Tongue (tissue), 2 donors: ENCODE results near the gene KIF5B. TPM values are rescaled to one million over a fixed set of nuclear protein-coding genes. Genes with fewer than 3 reads are reported as not detected.
"Not testable (repeated sequence)": the region's sequence is repeated elsewhere in the genome, so short reads cannot be mapped to it uniquely, and the experiment has no call there.

Source experiments
- DNase-seq: peaks from one replicate; pipeline ENCODE4 v3.0.0-alpha.2; 2015
- total RNA-seq: library from RNA; depleted of rRNA; stranded (reverse); fragments of >200 nt; gene quantifications from one replicate; pipeline ENCODE4 v1.2.3, GENCODE V29; 2014

Gene KIF5B
- total RNA-seq, 1 donor from 2014 or later: 164 TPM

DNA sequence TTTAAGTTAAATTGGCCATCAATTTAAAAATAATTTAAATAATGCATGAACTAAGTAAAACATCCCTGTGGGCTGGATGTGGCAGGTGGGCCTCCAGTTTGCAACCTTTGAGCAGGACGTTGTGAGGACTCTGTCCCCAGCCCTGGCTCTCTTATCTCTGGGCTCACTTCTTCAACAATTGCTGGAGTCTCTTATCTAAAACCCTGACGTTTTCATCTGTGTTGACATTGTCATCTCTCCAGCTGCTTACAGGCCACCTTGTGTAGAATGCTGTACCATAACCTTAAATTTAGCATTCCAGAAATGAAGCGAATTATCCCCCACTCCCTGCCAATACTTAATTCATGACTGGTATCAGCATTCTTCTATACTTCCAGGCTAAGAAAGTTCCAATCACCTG is 3.2 kb upstream of the KIF5B start:
- DNase-seq: no peak

DNA sequence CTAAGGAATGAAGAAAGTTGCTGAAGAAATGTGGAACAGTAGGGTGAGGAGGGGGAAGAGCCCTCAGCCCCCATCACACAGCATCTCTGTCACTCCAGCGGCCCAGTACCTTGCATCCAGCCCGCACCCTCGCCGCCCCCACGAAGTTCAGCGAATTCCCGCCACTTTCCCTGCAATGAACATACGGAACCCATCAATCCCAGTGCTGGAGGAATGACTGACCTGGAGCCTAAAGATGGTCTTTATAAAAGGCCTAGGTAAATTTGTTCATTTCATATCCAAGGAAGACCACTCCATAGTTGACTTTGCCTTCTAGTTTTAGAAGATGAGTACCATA is 779 bp upstream of the KIF5B start:
- no peak for DNase-seq

DNA sequence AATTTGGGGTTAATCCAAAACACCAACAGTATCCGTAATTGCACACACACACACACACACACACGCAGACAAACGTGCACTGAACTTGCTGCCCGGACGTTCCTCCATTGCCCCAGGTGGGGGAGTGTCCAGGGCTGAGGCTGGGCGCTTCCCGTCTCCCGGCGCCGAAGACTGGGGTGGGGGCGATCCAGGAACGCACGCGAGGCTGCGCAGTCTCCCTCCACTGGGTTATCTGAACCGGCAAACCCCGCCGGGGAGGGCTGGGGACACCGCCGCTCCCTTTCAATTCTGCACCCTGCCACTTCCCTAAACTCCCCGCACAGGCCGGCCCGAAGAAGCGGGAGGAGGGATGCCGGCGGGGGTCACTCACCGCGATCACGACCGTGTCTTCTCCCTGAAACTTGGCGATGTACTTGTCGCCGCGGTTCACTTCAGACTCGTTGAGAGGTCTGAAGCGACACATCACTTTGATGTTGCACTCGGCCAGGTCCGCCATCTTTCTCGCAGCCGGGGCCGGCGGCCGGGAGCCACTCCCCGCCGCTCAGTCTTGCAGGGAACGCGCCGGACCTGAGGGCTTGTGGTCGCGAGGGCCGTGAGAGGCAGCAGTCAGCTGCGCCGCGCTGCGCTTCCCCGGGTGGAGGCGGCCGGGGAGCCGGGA is 618 bp downstream of the KIF5B start:
- DNase-seq: peak; percentile 86

DNA sequence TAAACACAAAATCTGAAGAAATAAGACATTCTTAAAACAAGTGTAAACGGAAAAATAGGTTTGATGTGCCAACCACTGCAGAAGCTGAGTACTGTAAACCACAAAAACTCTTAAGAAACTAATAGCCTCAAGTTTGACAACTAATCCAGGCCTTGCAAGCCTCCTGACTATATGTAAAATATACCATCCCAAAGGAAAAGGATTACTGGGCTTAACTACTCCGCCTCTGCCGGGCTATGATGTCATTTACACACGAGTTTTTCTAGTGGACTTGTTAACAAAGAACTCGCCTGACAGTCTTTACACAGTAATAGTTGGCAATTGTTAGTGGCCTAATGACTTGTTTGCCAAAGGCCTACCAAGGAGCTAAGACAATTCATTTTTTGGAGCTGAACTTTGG is 2.1 kb downstream of the KIF5B start:
- peak; percentile 70 for DNase-seq

DNA sequence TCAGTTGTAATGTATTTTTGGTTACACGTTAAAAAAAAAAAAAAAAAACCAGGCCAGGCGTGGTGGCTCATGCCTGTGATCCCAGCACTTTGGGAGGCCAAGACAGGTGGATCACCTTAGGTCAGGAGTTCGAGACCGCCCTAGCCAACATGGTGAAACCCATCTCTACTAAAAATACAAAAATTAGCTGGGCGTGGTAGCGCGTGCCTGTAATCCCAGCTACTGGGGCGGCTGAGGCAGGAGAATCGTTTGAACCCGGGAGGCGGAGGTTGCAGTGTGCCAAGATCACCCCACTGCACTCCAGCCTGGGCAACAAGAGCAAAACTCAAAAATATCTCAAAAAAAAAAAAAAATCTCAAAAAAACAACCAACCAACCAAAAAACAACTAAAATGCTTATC is 2.8 kb downstream of the KIF5B start:
- not testable (repeated sequence) for DNase-seq

DNA sequence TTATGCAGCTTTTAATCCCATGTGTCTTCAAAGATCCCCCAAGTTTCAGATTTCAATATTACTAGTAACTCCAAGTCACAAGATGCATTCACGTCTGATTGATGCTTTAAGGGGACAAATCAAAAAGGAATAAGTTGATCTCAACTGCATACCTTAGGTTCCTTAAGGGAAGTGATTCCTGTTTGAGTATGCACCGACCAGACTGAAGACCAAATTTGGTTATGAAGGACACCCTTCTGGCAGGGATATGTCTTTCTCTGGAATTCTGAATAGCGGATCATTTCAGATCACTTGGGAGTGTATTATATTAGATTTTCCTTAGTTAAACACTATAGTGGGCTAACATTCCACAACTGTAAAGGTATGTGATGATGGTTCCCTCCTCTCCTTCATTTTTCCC is 4.3 kb downstream of the KIF5B start:
- no peak for DNase-seq

DNA sequence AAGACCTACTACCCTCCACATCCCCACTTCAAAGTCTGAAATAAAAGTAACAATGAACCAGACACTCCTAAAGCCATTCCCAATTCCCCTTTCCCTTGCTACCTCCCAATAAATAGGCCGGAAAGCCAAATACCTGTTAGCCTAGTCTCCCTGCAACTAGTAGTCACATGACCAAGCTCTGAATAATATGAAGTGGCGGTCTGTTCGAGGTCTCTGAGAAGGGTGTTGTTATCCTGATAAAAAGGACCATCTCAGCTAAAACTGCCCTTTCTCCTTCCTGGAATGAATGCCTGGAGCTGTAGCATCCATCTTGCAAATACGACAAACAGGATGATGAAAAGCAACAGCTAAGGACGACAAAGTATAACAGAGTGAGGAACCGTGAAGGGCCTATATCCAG is 6.0 kb downstream of the KIF5B start:
- no peak for DNase-seq

DNA sequence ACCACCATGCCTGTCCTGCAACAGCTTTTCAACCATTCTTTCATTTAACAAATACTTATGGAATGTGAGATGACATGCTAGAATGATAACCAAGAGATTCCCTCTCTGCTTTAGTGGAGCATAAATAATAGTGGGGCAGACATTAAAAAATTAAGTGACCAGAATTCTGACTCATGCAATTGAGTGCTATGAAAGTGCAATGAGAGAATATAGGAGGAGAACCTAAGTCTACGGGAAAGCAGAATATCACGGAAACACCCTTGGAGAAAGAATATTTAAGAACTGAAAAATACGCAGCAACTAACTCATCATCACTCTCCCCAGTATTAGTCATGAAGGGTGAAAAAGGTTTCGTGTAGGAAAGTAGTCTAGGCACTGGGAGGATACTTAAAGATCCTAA is 7.1 kb downstream of the KIF5B start:
- no peak for DNase-seq

DNA sequence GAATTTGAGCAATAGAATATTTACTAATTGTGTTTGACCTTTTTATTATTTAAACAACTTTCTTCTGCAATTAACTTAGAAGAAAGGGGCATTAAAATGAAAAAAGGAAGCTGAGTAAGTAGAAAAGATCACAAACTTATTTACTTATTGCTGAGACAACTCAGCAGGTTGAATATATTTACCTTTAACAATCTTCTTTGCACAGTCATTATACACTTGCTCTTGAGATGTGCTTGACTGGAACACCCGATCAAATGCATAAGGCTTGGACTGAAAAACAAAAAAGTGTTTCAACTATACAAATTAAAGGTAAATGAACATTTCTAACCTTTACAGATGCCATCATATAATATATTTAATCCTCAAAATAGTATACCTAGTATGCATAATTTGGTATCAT is 7.9 kb downstream of the KIF5B start:
- DNase-seq: no peak

DNA sequence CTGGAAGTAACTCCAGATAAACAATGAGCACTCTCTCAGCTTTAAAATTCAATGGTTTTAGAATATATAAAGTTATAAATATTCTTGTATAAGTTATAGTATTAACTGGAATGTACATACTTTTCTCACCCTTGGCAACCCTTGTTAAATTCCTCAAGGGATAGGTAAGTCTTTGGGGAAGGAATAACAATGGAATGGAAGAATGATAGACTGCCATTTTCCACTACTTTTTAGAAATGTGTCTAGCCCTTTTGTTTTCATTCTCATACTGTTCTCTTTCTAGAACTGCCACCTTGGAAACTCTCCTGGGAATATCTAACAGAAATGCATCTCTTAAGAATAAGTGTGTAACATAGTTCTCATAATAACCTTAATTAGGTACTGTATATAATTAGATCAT is 8.3 kb downstream of the KIF5B start:
- DNase-seq: no peak

DNA sequence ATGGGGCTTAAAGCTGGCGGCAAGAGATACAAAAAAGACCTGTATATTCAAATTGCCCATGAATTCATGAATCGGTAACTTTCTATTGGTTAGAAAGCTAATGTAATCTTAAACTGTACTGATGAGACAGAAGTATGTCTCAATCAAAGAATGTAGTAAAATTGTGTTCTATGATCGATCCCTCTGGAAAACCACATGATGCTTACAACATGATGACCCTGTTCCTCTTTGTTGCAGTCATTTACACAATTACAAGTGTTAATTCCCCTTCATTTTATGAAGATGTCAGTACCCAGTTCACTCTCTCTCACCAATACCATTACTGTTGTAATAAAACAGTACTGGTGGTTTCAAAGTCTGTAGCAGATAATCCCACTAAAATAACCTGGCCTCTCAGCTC is 10.1 kb downstream of the KIF5B start:
- no peak for DNase-seq

DNA sequence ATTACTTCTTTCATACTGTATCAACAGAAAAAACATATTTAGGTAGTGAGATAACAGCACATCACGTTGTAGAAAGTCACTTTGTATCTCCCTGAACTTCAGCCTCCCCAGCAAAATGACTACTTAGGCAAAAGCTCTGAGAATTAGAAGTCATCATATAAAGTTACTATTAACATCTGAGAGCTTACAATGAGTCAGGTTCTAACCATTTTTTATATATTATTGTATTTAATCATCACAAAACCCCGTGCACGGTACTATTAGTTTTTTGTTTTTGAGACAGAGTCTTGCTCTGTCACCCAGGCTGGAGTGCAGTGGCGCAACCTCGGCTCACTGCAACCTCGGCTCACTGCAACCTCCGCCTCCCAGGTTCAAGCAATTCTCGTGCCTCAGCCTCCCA is 13.5 kb downstream of the KIF5B start:
- DNase-seq: not testable (repeated sequence)

DNA sequence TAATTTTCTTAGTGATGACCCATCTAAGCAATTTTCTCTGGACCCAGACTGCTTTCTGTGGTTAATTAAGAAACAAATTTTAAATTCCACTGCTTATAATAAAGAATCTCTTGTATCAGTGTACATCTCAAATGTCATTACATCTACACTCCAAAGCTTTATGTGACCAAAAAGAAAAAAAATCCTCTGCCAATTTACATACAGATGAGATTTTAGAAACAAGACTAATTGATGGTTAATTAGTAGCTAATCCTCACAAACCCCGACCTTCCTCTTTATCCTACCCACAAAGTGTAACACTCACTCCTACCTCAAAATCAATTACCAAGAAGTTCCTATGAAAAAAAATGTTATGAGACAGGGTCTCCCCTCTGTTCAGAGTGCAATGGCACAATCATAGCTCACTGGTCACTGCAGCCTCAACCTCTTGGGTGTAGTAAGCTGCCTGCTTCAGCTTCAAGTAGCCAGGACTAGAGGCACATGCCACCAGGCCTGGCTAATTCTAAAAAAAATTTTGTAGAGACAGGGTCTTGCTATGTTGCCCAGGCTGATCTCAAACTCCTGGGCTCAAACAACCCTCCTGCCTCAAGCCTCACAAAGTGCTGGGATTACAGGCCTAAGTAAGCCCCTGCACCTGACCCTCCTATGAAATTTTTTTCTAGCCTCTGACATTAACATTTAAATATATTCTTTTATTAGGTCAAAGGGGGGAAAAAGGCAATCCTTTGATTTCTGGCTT is 14.8 kb downstream of the KIF5B start:
- DNase-seq: no peak

DNA sequence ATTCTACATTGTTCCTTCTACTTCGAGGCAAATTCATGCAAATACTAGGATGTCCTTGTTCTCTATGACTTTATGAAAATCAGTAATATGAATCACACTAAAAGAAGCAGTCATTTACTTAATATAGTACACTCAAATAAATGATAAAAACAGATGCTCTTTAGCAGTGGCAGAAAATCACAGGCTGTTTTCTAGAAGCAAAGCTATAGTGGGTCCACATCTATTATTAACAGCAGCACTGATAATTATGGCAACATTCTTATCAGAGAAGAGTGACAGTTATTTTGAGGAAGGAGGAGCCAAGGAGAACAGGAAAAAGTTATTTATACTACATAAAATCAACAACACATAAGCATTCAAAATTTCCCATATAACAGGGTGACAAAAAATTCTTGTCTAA is 16.5 kb downstream of the KIF5B start:
- DNase-seq: no peak

DNA sequence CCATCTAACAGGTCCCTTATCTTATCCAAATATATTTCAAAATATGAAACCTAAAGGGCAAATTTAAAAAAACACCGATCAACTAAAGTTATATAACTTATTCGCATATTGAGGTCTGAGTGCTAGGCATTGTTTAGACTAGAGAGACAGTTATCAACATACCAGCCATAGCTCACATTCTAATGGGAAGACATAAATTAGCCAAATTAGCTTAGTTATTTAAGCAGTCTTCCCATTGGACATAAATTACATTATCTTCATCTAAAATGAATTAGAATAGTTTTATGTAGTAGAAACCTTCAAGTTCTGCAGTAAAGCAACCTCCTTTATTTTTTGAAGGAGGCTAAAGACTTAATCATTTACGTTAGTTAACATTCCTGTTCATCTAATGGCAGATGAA is 17.4 kb downstream of the KIF5B start:
- DNase-seq: no peak

DNA sequence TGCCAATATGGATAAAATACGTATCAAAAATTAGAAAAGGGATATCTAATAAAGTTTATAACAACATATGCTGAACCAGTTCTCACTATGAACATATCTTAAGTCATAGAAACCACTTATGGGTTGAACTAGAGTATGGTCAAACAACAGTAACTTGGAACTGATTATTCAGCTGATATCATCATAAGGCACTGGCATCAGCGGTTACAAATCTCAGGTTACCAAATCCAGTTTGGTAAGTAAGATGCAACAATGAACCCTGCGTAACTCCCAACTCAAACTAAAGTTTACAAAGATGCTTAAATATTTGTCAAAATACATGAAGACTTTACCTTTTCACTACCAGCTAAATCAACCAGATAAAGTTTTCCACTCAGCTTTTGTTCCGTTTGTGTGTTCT is 19.3 kb downstream of the KIF5B start:
- no peak for DNase-seq

DNA sequence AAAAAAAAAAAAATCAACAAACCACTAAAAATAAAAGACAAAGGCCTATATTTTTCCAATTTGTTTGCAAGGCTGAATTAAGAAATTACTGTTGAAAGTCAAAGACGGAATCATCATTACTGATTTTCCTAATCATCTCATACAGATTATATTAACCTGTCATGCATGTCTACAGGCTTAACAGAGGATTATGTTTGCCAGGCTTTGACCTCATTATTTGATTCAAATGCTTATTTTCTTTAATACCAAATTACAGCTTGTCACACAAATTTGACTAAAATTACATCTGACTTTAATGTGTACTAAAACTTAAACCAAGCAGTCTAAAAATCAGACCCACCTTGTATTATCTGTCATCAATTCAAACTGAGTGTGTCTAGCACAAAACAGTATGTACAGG is 21.2 kb downstream of the KIF5B start:
- DNase-seq: no peak

DNA sequence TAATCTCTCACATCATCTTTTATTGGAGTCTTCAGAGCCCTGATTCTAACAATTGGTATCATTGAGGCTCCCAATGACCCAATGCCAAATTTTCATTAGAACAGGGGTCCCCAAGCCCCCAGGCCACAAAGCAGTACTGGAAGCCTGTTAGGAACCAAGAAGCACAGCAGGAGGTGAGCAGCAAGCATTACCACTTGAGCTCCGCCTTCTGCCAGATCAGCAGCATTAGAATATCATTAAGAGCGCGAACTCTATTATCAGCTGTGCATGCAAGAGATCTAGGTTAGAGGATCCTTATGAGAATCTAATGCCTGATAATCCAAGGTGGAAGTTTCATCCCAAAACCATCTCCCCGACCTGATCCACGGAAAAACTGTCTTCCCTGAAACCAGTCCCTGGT is 23.1 kb downstream of the KIF5B start:
- DNase-seq: no peak

DNA sequence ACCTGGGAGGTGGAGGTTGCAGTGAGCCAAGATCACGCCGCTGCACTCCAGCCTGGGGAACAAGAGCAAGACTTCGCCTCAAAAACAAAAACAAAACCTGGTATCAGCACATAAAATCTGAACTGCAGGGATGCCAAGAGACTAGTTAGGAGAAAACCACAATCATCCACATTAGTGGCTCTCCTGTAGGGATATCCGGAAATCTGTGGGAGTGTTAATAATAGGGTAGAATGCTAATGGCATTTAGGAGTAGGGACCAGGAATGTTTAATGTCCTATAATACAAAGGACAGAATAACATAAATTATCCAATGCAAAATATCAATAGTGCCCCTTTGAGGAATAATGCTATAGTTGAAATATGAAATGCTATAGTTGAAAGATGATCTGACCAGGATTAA is 24.3 kb downstream of the KIF5B start:
- DNase-seq: no peak

DNA sequence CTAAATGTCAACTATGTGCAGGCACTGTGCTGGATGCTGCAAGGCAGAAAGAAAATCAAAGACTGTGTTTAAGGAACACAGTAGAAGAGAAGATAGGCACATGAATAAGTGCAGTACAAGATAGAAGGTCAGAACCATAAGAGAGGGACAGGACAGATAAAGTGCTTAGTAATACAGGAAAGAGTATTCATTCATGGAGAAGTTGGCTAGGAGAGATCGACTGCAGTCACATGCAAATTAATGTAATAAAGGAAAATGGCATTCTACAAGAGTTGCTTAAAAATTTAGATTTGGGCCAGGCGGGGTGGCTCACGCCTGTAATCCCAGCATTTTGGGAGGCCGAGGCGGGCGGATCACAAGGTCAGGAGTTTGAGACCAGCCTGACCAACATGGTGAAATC is 24.8 kb downstream of the KIF5B start:
- DNase-seq: no peak

DNA sequence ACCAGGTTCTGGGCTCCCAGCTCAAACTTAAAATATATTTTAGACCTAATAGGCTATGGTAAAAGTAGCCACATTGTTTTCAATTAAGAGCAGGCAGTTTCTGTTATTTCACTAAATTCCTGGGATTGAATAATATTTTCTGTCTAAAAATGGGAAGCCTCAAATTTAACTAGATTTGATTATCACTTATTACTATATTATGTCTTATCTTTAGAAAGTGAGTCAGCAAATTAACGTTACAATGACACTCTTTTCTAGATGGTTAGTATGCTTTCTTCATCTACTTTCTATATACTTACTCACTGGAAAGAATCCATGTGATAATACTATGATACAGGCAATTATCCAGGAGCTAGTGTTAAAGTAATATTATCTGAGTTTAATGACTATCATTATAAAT is 27.5 kb downstream of the KIF5B start:
- DNase-seq: no peak

DNA sequence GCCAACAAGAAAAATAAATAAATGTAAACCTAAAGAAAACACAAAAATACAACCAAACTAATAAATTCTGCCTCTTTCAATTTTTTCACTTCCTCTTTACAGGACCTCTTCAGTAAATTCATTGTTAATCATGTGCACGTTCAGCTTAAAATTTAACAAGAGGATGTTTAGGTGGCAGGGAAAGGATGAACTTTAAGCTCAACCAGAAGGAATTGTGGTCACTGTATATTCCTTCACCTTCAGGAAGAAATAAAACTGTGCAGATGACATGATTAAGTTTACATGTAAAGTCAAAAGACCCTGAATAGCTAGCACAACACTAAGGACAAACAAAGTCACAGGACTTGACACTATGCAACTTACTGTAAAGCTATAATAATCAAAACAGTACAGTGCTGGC is 33.0 kb downstream of the KIF5B start:
- DNase-seq: no peak

DNA sequence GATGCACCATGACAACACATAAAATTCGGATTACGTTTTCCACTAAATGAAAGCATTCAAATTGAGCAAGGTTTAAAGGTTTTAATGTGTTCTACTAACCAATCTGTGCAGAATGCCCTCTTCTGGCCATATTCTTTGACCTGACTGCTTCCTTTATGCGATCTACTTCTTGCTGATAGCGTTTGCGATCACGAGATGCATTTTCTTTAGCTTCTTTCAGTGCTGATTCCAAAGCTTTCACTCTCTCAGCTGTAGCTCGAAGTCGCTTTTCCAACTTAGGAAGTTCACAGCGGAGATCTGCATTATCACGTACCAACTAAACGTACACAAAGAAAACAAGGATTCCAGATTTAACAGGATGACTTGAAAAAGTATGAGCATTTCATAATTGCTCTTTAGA is 39.2 kb downstream of the KIF5B start:
- no peak for DNase-seq

DNA sequence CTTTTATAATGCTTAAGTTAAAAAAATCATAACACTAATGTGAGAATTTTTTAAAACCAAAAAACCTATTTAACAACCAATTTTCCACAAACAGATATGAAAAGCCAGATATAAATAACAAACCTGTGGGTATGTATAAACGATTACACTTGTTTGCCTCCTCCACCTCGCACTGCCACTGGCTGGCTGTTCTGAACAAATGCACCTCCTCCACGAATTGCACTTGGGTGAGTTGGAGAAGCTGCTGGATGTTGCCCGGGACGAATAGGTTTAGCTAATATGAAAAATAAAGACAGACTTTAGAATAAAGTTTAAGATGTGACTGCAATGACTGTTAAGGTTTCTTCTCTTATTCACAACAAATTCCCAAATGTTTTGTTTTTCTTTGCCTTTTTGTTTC is 40.8 kb downstream of the KIF5B start:
- DNase-seq: no peak

DNA sequence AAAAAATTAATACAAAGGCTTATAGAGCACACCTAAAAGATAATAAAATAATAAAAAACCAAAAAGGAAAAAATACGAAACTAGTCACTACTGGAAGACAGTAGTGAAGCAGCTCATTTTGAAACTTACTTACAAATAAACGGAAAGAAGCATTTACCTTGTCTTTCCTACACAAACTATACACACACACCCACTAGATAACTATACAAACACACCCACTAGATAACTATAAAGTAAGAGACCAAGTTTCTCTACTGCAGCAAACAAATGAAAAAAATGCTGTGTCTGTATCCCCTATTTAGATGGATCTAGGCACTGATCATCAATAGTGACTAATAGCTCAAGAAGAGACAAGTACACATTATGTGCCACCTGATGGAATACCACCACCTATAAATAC is 49.2 kb downstream of the KIF5B start:
- no peak for DNase-seq
